MM.1S (cell line): Measurements from ENCODE around the gene ACO2.

Experiments
- DNase-seq: peaks from one replicate; pipeline ENCODE4 v3.0.0-alpha.2; 2015
- H2AFZ ChIP-seq: fragments of 300-600 bp; sonication (generic); 2 replicates; pipeline ENCODE4 v1.6.0; 2016; ENCODE audit warnings: antibody characterized with exemption, low read length
- H3F3A ChIP-seq: fragments of 300-600 bp; sonication (generic); 2 replicates; pipeline ENCODE4 v1.6.1; 2016; ENCODE audit warnings: mild to moderate bottlenecking, antibody characterized with exemption, low read length, moderate library complexity, mixed read lengths; ENCODE audit not compliant: insufficient read depth
- H3K27ac ChIP-seq: fragments of 300-600 bp; sonication (generic); 2 replicates; pipeline ENCODE4 v1.5.1; 2016; ENCODE audit warnings: mild to moderate bottlenecking, low read length
- H3K27me3 ChIP-seq: fragments of 300-600 bp; sonication (generic); replicated peaks from 2 replicates; pipeline ENCODE4 v1.6.0; 2016; ENCODE audit warnings: low read length; ENCODE audit not compliant: insufficient read depth
- H3K36me3 ChIP-seq: fragments of 300-600 bp; sonication (generic); replicated peaks from 2 replicates; pipeline ENCODE4 v1.6.1; 2016; ENCODE audit warnings: mild to moderate bottlenecking, low read length, mixed read lengths; ENCODE audit not compliant: insufficient read depth
- H3K4me1 ChIP-seq: fragments of 300-600 bp; sonication (generic); 2 replicates; pipeline ENCODE4 v1.6.1; 2016; ENCODE audit warnings: low read length, mixed read lengths
- H3K4me2 ChIP-seq: fragments of 300-600 bp; sonication (generic); 2 replicates; pipeline ENCODE4 v1.6.0; 2016; ENCODE audit warnings: low read depth, low read length
- H3K4me3 ChIP-seq: fragments of 300-600 bp; sonication (generic); 2 replicates; pipeline ENCODE4 v1.5.1; 2016; ENCODE audit warnings: low read length, mixed read lengths
- H3K79me2 ChIP-seq: fragments of 300-600 bp; sonication (generic); 2 replicates; pipeline ENCODE4 v1.6.1; 2016; ENCODE audit warnings: mixed run types, low read length, mixed read lengths
- H3K9ac ChIP-seq: fragments of 300-600 bp; sonication (generic); 2 replicates; pipeline ENCODE4 v1.6.1; 2016; ENCODE audit warnings: low read length, mixed read lengths
- H3K9me2 ChIP-seq: fragments of 300-600 bp; sonication (generic); replicated peaks from 2 replicates; pipeline ENCODE4 v1.6.1; 2016; ENCODE audit warnings: mild to moderate bottlenecking, low read length, mixed read lengths; ENCODE audit not compliant: insufficient read depth
- H3K9me3 ChIP-seq: fragments of 300-600 bp; sonication (generic); replicated peaks from 2 replicates; pipeline ENCODE4 v1.6.1; 2016; ENCODE audit warnings: mild to moderate bottlenecking, low read length, mixed read lengths; ENCODE audit not compliant: insufficient read depth
- H4K20me1 ChIP-seq: fragments of 300-600 bp; sonication (generic); 2 replicates; pipeline ENCODE4 v1.6.1; 2016; ENCODE audit warnings: mild to moderate bottlenecking, low read length, moderate library complexity, mixed read lengths; ENCODE audit not compliant: insufficient read depth
- CTCF ChIP-seq: fragments of 300-600 bp; sonication (generic); IDR thresholded peaks from 2 replicates; pipeline ENCODE4 v1.5.1; 2016; ENCODE audit warnings: antibody characterized with exemption, low read length, mixed read lengths
- EZH2 ChIP-seq: fragments of 300-600 bp; sonication (generic); optimal IDR thresholded peaks from 2 replicates; pipeline ENCODE3; 2017; ENCODE audit warnings: low read depth, mild to moderate bottlenecking, antibody characterized with exemption, low read length, mixed read lengths
- EZH2phosphoT487 ChIP-seq: fragments of 300-600 bp; sonication (generic); IDR thresholded peaks from 2 replicates; pipeline ENCODE4 v1.6.1; 2018; ENCODE audit warnings: antibody characterized with exemption, low read length

The ACO2 gene

DNA sequence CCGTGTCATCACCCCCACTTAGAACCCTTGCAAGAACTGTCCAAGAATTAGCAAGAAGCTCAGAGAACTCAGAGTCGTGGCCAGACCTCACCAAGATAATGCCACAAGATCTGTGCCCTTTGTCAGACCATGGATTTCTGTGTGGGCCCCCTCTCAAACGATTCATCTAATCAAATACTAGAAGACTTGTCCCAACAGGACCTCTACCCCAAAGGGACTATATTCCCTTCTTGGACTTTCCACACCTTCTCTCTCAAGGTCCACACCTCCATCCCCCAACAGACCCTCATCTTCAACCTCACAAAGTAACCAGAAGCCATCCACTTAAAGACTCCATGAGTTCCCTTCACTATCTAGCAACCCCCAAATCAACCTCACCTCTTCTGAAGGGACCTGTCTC, 72.6 kb downstream of the ACO2 start:
- Histone ChIP-seq H3K4me2 (no peak overlapping the region), H3K9me3 (no peaks in the 10 kb centered on the region), H3K36me3 (no peaks in the 10 kb centered on the region), H3K27me3 (no peaks in the 10 kb centered on the region), H3K4me3 (no peak overlapping the region), H3F3A (0 out of 2 replicates have a peak, but pooled peaks cover 4% of the 10 kb centered on the region), H2AFZ (no peak overlapping the region), H3K27ac (no peak overlapping the region), H3K9ac (no peak overlapping the region), H3K4me1 (peaks cover 11% of the 10 kb centered on the region), H3K79me2 (peaks cover 43% of the 10 kb centered on the region), H3K9me2 (no peaks in the 10 kb centered on the region), H4K20me1 (no peaks in the 10 kb centered on the region)
- no peak for TF ChIP-seq EZH2
- no peak for TF ChIP-seq EZH2phosphoT487
- no peak for TF ChIP-seq CTCF
- DNase-seq, result no peak

- Histone ChIP-seq H3K27ac (no peak overlapping the region), H3K9ac (no peak overlapping the region), H2AFZ (no peak overlapping the region), H3F3A (0 out of 2 replicates have a peak, but pooled peaks cover 4% of the 10 kb centered on the region), H3K4me1 (peaks cover 11% of the 10 kb centered on the region), H4K20me1 (no peaks in the 10 kb centered on the region), H3K9me2 (no peaks in the 10 kb centered on the region), H3K27me3 (no peaks in the 10 kb centered on the region), H3K4me2 (no peak overlapping the region), H3K36me3 (no peaks in the 10 kb centered on the region), H3K79me2 (peaks cover 43% of the 10 kb centered on the region), H3K9me3 (no peaks in the 10 kb centered on the region), H3K4me3 (no peak overlapping the region)
- TF ChIP-seq EZH2phosphoT487 (no peak), EZH2 (no peak), CTCF (no peak)
- DNase-seq, result no peak
These were observed 73.3 kb downstream of the ACO2 start for GRCh38 chr22:41542224-41542623.

DNA sequence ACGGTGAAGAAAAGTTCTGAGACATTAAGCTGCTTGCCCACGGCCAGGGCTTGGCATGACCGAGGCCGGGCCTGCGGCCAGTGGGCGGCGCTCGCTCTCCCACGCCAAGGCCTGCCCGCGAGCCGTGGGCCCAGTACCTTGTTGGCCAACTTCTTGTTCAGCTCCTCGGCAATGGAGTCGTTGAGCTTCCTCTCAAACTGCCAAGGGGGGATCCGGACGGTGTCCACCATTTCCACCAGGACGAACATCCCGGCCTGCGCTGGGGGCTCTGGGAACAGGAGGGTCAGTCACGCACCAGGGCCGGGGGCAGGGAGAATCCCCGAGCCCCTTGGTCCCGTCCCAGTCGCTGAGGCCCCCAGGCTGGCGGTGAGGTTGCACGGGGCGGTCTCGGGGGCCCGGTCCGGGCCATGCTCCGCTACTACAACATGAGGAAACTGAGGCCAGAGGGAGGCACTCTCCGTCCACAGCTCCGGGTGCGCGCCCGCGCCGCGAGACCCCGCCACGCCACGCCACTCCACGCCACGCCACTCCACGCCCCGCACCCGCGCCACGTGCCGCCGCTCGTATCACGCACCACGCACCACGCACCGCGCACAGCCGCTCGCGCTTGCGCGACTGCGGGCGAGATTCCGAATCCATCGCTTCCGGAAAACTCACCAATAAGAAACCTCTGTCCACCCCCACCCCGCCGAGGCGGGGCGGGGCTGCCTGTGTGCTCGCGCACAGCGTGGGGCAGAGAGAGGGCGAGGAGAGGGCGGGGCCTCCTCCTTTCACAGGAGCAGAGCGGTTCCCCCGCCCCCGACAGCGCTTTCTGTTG, 75.1 kb downstream of the ACO2 start, which contains the start of gene POLR3H:
TSS of gene POLR3H (minus strand) at position 617 of the 817 bp plus-strand sequence. CDS start at position 248, 369 bp downstream.
- Histone ChIP-seq H3K9me3 (no peaks in the 10 kb centered on the region), H3K27me3 (no peaks in the 10 kb centered on the region), H3K79me2 (peaks cover 43% of the 10 kb centered on the region), H3K9ac (peak within 1 kb of the TSS; percentile 90), H2AFZ (peak within 1 kb of the TSS; percentile 59), H4K20me1 (no peaks in the 10 kb centered on the region), H3K27ac (peak within 1 kb of the TSS; percentile 55), H3F3A (0 out of 2 replicates have a peak, but pooled peaks cover 4% of the 10 kb centered on the region), H3K4me3 (peak within 1 kb of the TSS; percentile 94), H3K4me2 (peak within 1 kb of the TSS; percentile 91), H3K4me1 (peaks cover 11% of the 10 kb centered on the region), H3K9me2 (no peaks in the 10 kb centered on the region), H3K36me3 (no peaks in the 10 kb centered on the region)
- peak; percentile 99 for DNase-seq
- TF ChIP-seq EZH2 (no peak), CTCF (peak; percentile 82), EZH2phosphoT487 (no peak)
